CD14-positive monocyte (primary cell): Measurements from ENCODE around the gene RELN. TPM values are rescaled to one million over a fixed set of nuclear protein-coding genes. Genes with fewer than 3 reads are reported as not detected.

Source experiments
- DNase-seq, 3 donors: peaks; one replicate each; pipeline ENCODE4 v3.0.0-alpha.2; 2011 to 2022
- H2AFZ ChIP-seq: 2 replicates; pipeline ENCODE4 v1.6.0; 2012; ENCODE audit warnings: mild to moderate bottlenecking, low read depth, low read length, inconsistent platforms; ENCODE audit not compliant: insufficient read depth, poor library complexity, severe bottlenecking
- H3K27ac ChIP-seq, 2 donors: 1 replicate in 1 of 2; 2 replicates in 1 of 2; pipeline ENCODE4 v1.5.1; 2012 to 2013; ENCODE audit warnings: low read length in 2 of 2, control low read depth in 1 of 2, inconsistent platforms in 1 of 2, low read depth in 1 of 2, mild to moderate bottlenecking in 1 of 2
- H3K27me3 ChIP-seq, 2 donors: one replicate each; pipeline versions ENCODE4 v1.6.0 to v1.6.1; 2011 to 2013; ENCODE audit warnings: low read length in 2 of 2; ENCODE audit not compliant: control insufficient read depth in 2 of 2, insufficient read depth in 2 of 2
- H3K36me3 ChIP-seq, 2 donors: replicated peaks in 1 of 2; 1 replicate in 1 of 2; 2 replicates in 1 of 2; pipeline versions ENCODE4 v1.5.1 to v1.6.1; 2012 to 2013; ENCODE audit warnings: low read length in 2 of 2, control low read depth in 1 of 2, inconsistent platforms in 1 of 2, mild to moderate bottlenecking in 1 of 2; ENCODE audit not compliant: insufficient read depth in 2 of 2, control insufficient read depth in 1 of 2
- H3K4me1 ChIP-seq, 2 donors: 1 replicate in 1 of 2; 2 replicates in 1 of 2; pipeline versions ENCODE4 v1.5.1 to v1.6.1; 2012 to 2013; ENCODE audit warnings: low read length in 2 of 2, control low read depth in 1 of 2, inconsistent platforms in 1 of 2, mild to moderate bottlenecking in 1 of 2, moderate library complexity in 1 of 2; ENCODE audit not compliant: insufficient read depth in 2 of 2, control insufficient read depth in 1 of 2
- H3K4me2 ChIP-seq: replicated peaks from 2 replicates; pipeline ENCODE3; 2012; ENCODE audit warnings: low read length, moderate library complexity, mild to moderate bottlenecking; ENCODE audit not compliant: poor library complexity, severe bottlenecking; ENCODE audit errors: extremely low read depth
- H3K4me3 ChIP-seq, 3 experiments: fragments of 200-600 bp in 1 of 3; sonication (generic) in 1 of 3; replicated peaks in 1 of 3; 1 replicate in 2 of 3; 2 replicates in 1 of 3; pipeline ENCODE4 v1.5.1; 2011 to 2013; ENCODE audit warnings: low read length in 3 of 3, mild to moderate bottlenecking in 3 of 3, control low read depth in 2 of 3, low read depth in 2 of 3, inconsistent platforms in 1 of 3, moderate library complexity in 1 of 3
- H3K79me2 ChIP-seq: 2 replicates; pipeline ENCODE4 v1.6.0; 2012; ENCODE audit warnings: mild to moderate bottlenecking, control low read depth, inconsistent platforms, low read length, moderate library complexity; ENCODE audit not compliant: insufficient read depth
- H3K9ac ChIP-seq: 2 replicates; pipeline ENCODE4 v1.6.0; 2017; ENCODE audit warnings: low read length, mild to moderate bottlenecking; ENCODE audit not compliant: insufficient read depth, poor library complexity, severe bottlenecking
- H3K9me3 ChIP-seq, 2 donors: replicated peaks in 1 of 2; 1 replicate in 1 of 2; 2 replicates in 1 of 2; pipeline versions ENCODE4 v1.5.1 to v1.6.1; 2012 to 2013; ENCODE audit warnings: low read length in 2 of 2, control low read depth in 1 of 2; ENCODE audit not compliant: control insufficient read depth in 1 of 2, insufficient read depth in 1 of 2
- H4K20me1 ChIP-seq: 2 replicates; pipeline ENCODE4 v1.6.0; 2012; ENCODE audit warnings: mild to moderate bottlenecking, low read length, control low read depth, moderate library complexity; ENCODE audit not compliant: insufficient read depth
- H3K27ac Mint-ChIP-seq, 7 donors: one replicate each; pipeline ENCODE4 v1.8.0; 2020; ENCODE audit warnings: mild to moderate bottlenecking in 7 of 7, mixed read lengths in 7 of 7, moderate library complexity in 6 of 7, inconsistent platforms in 2 of 7
- H3K27me3 Mint-ChIP-seq, 3 donors: one replicate each; pipeline ENCODE4 v1.8.0; 2021 to 2022; ENCODE audit warnings: low read depth in 3 of 3, mild to moderate bottlenecking in 3 of 3, mixed read lengths in 3 of 3, moderate library complexity in 3 of 3, inconsistent platforms in 1 of 3
- H3K36me3 Mint-ChIP-seq, 2 donors: one replicate each; pipeline ENCODE4 v1.8.0; 2020; ENCODE audit warnings: mixed read lengths in 2 of 2, inconsistent platforms in 1 of 2, mild to moderate bottlenecking in 1 of 2
- H3K4me1 Mint-ChIP-seq: one replicate; pipeline ENCODE4 v1.8.0; 2020; ENCODE audit warnings: mild to moderate bottlenecking, mixed read lengths
- H3K4me3 Mint-ChIP-seq, 2 donors: one replicate each; pipeline ENCODE4 v1.8.0; 2020; ENCODE audit warnings: mild to moderate bottlenecking in 2 of 2, mixed read lengths in 2 of 2, moderate library complexity in 1 of 2
- H3K9me3 Mint-ChIP-seq, 7 donors: one replicate each; pipeline ENCODE4 v1.8.0; 2020 to 2022; ENCODE audit warnings: mixed read lengths in 7 of 7, mild to moderate bottlenecking in 6 of 7, moderate library complexity in 6 of 7, inconsistent platforms in 2 of 7
- WGBS: methylation state at CpG from one replicate; pipeline ENCODE4 v1.1.5; 2013; ENCODE audit warnings: missing lambda C conversion rate; ENCODE audit not compliant: insufficient coverage; 5-methylcytosine and 5-hydroxymethylcytosine counted together
- intact Hi-C, 2 donors: fragments of 100-400 bp; cut with micrococcal nuclease; formaldehyde crosslinking; loops; one replicate each; pipeline versions ENCODE4 v1.15.0 to v1.15.1; 2023
- polyA plus RNA-seq, 3 donors: library from polyadenylated mRNA; depleted of rRNA in 1 of 3; unstranded in 2 of 3; stranded (reverse) in 1 of 3; fragments of 300-500 nt in 2 of 3; fragments of >200 nt in 1 of 3; fragmentation: Illumina TruSeq in 2 of 3; gene quantifications; 1 replicate in 2 of 3; 2 replicates in 1 of 3; pipeline ENCODE4 v1.2.3, GENCODE V29; 2012 to 2021
- TF ChIP-seq, protein P1 (sequence below): fragments of 200-600 bp; IDR thresholded peaks from one replicate; pipeline ENCODE4 v1.8.0; 2022; ENCODE audit warnings: antibody characterized with exemption, mild to moderate bottlenecking

The RELN gene
- polyA plus RNA-seq, 3 donors, result not detected

DNA sequence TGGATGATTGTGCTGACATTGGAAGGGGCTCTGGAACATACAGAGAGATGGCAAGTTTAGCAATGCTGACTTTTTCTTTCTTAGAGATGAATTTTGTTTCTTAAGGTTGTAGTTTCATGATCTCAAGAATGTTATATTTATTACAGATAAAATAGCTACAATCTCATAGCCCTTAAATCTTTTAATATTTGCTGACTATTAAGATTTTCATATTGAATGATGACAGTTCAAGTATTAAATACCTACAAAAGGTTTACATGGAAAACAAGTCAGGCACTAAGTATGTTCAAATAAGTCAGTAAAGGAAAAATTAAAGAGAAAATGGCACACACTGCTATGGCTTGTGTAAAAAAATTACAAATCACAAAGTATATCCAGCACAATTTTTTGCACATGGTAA, 291.4 kb downstream of the RELN start:
- no peak overlapping the region for H3K27ac ChIP-seq
- Mint-ChIP-seq H3K4me3 (no peak overlapping the region), H3K27me3 (no peaks in the 10 kb centered on the region), H3K9me3 (no peaks in the 10 kb centered on the region), H3K4me1 (no peaks in the 10 kb centered on the region), H3K27ac (no peak overlapping the region), H3K36me3 (no peaks in the 10 kb centered on the region)
- no peaks in the 10 kb centered on the region for H3K36me3 ChIP-seq
- H3K79me2 ChIP-seq, result no peaks in the 10 kb centered on the region
- H3K9me3 ChIP-seq, result no peaks in the 10 kb centered on the region
- no peak overlapping the region for H3K4me3 ChIP-seq
- no peak overlapping the region for H3K9ac ChIP-seq
- H3K27me3 ChIP-seq, result no peaks in the 10 kb centered on the region
- no peak overlapping the region for H2AFZ ChIP-seq
- no peak for DNase-seq
- no peaks in the 10 kb centered on the region for H4K20me1 ChIP-seq
- no peak overlapping the region for H3K4me2 ChIP-seq
- no peaks in the 10 kb centered on the region for H3K4me1 ChIP-seq
- intact Hi-C loops, result no loop called here
- TF ChIP-seq, protein P1, sequence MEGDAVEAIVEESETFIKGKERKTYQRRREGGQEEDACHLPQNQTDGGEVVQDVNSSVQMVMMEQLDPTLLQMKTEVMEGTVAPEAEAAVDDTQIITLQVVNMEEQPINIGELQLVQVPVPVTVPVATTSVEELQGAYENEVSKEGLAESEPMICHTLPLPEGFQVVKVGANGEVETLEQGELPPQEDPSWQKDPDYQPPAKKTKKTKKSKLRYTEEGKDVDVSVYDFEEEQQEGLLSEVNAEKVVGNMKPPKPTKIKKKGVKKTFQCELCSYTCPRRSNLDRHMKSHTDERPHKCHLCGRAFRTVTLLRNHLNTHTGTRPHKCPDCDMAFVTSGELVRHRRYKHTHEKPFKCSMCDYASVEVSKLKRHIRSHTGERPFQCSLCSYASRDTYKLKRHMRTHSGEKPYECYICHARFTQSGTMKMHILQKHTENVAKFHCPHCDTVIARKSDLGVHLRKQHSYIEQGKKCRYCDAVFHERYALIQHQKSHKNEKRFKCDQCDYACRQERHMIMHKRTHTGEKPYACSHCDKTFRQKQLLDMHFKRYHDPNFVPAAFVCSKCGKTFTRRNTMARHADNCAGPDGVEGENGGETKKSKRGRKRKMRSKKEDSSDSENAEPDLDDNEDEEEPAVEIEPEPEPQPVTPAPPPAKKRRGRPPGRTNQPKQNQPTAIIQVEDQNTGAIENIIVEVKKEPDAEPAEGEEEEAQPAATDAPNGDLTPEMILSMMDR, result no peak

DNA sequence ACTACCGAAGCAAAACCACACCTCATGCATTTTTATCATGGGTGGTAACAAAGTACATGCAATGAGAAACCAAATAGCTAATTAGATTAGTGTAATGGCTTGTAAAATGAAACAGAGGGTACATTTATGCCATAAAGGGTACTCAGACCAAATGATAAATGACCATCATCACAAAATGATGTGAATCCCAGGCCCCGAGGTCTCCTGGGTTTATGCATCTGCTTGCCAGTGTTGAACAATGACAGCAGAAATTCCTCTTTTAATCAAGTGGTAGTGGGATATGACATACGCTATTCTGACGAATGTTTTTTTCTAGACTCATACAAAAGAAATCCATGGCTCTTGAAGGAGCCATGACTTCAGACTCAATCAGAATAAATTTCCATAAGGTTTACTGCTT, 293.9 kb downstream of the RELN start:
- Histone ChIP-seq H3K27me3 (no peaks in the 10 kb centered on the region), H3K4me1 (no peaks in the 10 kb centered on the region), H3K36me3 (no peaks in the 10 kb centered on the region), H3K9me3 (no peaks in the 10 kb centered on the region), H3K27ac (no peak overlapping the region), H2AFZ (no peak overlapping the region), H3K4me2 (no peak overlapping the region), H3K9ac (no peak overlapping the region), H3K79me2 (no peaks in the 10 kb centered on the region), H3K4me3 (no peak overlapping the region), H4K20me1 (no peaks in the 10 kb centered on the region)
- Mint-ChIP-seq H3K4me1 (no peaks in the 10 kb centered on the region), H3K27ac (no peak overlapping the region), H3K9me3 (peaks cover 0 to 2% (median 0%) of the 10 kb centered on the region in 7 donors), H3K27me3 (no peaks in the 10 kb centered on the region), H3K4me3 (no peak overlapping the region), H3K36me3 (no peaks in the 10 kb centered on the region)
- TF ChIP-seq, protein P1, result no peak
- WGBS, result 100% methylated on average over 1 of the region's 4 CpGs
- DNase-seq, result no peak
- intact Hi-C loops, result no loop called here
